Measurements from ENCODE around the gene DHX16. TPM values are rescaled to one million over a fixed set of nuclear protein-coding genes. Genes with fewer than 3 reads are reported as not detected.

Gene DHX16
- total and polyA plus RNA-seq, 2 of the 4 experiments (the other 2 are of a cell fraction) = 47.9 to 48.4 TPM

DNA sequence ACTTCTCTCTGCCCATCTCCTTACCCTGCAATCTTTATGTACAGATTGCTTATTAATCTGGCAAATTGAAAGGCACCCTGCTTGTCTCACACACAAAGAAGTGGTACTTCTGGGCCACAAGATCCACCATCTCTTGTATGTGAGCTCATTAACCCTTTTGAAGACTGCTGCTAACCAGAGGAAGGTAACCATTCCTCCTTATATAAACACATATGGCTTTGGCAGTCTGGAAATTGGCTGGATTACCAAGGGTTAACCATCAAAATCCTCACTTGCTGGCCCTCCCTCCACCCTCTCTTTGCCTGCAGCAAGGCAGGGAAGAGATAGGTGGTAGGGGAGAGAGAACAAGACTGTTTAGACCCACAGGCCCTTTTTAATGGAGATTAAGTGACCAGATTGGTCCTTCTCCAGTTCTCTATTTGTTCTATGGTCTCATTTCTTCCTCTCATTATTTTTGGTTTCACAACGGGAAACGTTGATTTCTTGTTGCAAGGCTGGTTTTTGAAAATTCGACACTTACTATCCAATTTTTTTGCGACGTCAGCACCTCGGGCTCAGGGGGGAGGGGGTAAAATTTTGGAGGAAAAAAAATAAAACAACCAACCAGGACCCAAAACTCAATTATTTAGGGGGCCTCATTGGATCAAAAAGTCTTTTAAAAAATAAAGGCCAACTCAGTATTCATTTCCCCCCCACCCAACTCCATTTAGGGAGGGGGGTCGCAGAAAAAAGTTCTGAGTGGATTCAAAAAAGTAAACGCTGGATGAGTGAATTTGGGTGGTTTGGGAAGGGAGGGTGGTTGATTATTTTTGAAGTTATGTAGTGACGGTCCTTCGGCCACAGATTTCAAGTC is 56.6 kb downstream of the DHX16 start:
- Histone ChIP-seq H3K18ac (ENCODE audit: low read depth, low read length) (peak overlapping the region; percentile 91), H3K56ac (ENCODE audit: extremely low read depth, insufficient read depth, low read length) (peak overlapping the region; percentile 100), H2BK120ac (ENCODE audit: low read depth, low read length) (peak overlapping the region; percentile 6), H2AK5ac (ENCODE audit: low read depth, low read length) (peak overlapping the region; percentile 99), H3K36me3 (ENCODE audit: control insufficient read depth, insufficient read depth, low read length) (peaks cover 17% of the 10 kb centered on the region), H2AFZ (replicated peaks; ENCODE audit: low read length, poor library complexity) (no peak overlapping the region), H3K4me2 (ENCODE audit: low read depth, low read length) (peak overlapping the region; percentile 96), H3K79me1 (ENCODE audit: low read depth in 1 of 2, low read length in 2 of 2) (peaks cover 25 to 52% of the 10 kb centered on the region in 2 experiments), H4K5ac (ENCODE audit: low read depth, low read length) (peak overlapping the region; percentile 97), H3K9me3 (ENCODE audit: control insufficient read depth, insufficient read depth, low read length) (no peaks in the 10 kb centered on the region), H4K8ac (ENCODE audit: low read depth in 2 of 2, low read length in 2 of 2) (peak overlapping the region; percentile 87 to 100), H3K27ac (ENCODE audit: insufficient read depth, low read length) (peak overlapping the region; percentile 91), H3K4me1 (ENCODE audit: control insufficient read depth, insufficient read depth, low read length) (peaks cover 8% of the 10 kb centered on the region), H3K4ac (ENCODE audit: low read depth, low read length) (peak overlapping the region; percentile 99), H4K20me1 (ENCODE audit: insufficient read depth, low read length) (peaks cover 38% of the 10 kb centered on the region), H3K9me1 (ENCODE audit: insufficient read depth, low read length) (peaks cover 10% of the 10 kb centered on the region), H3K23ac (ENCODE audit: low read depth, low read length) (peak overlapping the region; percentile 99), H2BK15ac (ENCODE audit: low read depth, low read length) (no peak overlapping the region), H2AK9ac (replicated peaks; ENCODE audit: low read depth, low read length, poor library complexity) (peak overlapping the region; percentile 100), H2BK20ac (ENCODE audit: low read depth, low read length) (no peak overlapping the region), H3K14ac (replicated peaks; ENCODE audit: low read depth, low read length) (peak overlapping the region; percentile 99), H3K4me3 (ENCODE audit: insufficient read depth, low read depth, low read length) (peak overlapping the region; percentile 73), H2BK5ac (ENCODE audit: low read depth, low read length, poor library complexity, severe bottlenecking) (peak overlapping the region; percentile 92), H3K9ac (ENCODE audit: low read depth, low read length) (peak overlapping the region; percentile 99), H4K91ac (ENCODE audit: insufficient read depth, low read depth, low read length) (peak overlapping the region; percentile 99), H3K27me3 (ENCODE audit: control insufficient read depth, insufficient read depth, low read length) (no peaks in the 10 kb centered on the region)
- in situ Hi-C loops (cut with MboI; ENCODE audit: low sequenced_read_pairs) = no loop called here
- no TSS peak for BruUV-seq (replicated peaks)
- ATAC-seq (ENCODE audit: low read depth) (no peak), DNase-seq (no peak)
- dilution Hi-C loops (cut with HindIII; ENCODE audit: low sequenced_read_pairs, unreplicated experiment) = no loop called here
- ChIA-PET CTCF (no interaction called here), POLR2A (ENCODE audit: unreplicated experiment) (interaction anchor here (0.7 to 1.2 kb wide), 6 partner anchors 10 to 297 kb away, joined by 3 to 8 read pairs (median 3); partner anchors contain the start of gene ATAT1)
- intact Hi-C loops (cut with micrococcal nuclease) = loop anchor here (2.0 kb wide), 1 partner anchor 105 kb away; the partner anchor contains the start of gene TUBB
- 100% methylated on average over 1 of the region's 10 CpGs; no CpG with 5 or more reads in 1 of the 2 experiments for WGBS, 2 experiments (ENCODE audit: extremely low coverage in 2 of 2, insufficient read length in 1 of 2)
- TF ChIP-seq USF2 (IDR thresholded peaks at IDR 0.05; ENCODE audit: low read depth, low read length) = no peak
- TF ChIP-seq MXI1 (IDR thresholded peaks at IDR 0.05; ENCODE audit: borderline replicate concordance, low read depth, low read length) = no peak
- no peak for TF ChIP-seq MAZ (IDR thresholded peaks at IDR 0.05; ENCODE audit: borderline replicate concordance, low read depth, low read length)
- peak; percentile 93 for TF ChIP-seq MAFK (IDR thresholded peaks at IDR 0.05; ENCODE audit: low read depth, low read length)
- TF ChIP-seq CHD1 (IDR thresholded peaks at IDR 0.05; ENCODE audit: low read depth, low read length) = peak; percentile 5
- no peak for TF ChIP-seq CTCF (conservative IDR thresholded peaks at IDR 0.05; ENCODE audit: low read depth, low read length)
- no peak for TF ChIP-seq RCOR1 (IDR thresholded peaks at IDR 0.05; ENCODE audit: insufficient replicate concordance, low read length)
- no peak for TF ChIP-seq BHLHE40 (IDR thresholded peaks at IDR 0.05; ENCODE audit: low read depth, low read length)
- no peak for TF ChIP-seq RFX5 (IDR thresholded peaks at IDR 0.05; ENCODE audit: low read depth, low read length)
- peak; percentile 84 for TF ChIP-seq POLR2A (IDR thresholded peaks at IDR 0.05; ENCODE audit: low read depth, low read length)
- TF ChIP-seq FOS (IDR thresholded peaks at IDR 0.05; ENCODE audit: low read depth, low read length) = no peak
- TF ChIP-seq RAD21 (IDR thresholded peaks at IDR 0.05; ENCODE audit: low read length) = no peak
- TF ChIP-seq NFE2L2 (IDR thresholded peaks at IDR 0.05; ENCODE audit: low read depth, low read length) = no peak
- TF ChIP-seq, protein P1, sequence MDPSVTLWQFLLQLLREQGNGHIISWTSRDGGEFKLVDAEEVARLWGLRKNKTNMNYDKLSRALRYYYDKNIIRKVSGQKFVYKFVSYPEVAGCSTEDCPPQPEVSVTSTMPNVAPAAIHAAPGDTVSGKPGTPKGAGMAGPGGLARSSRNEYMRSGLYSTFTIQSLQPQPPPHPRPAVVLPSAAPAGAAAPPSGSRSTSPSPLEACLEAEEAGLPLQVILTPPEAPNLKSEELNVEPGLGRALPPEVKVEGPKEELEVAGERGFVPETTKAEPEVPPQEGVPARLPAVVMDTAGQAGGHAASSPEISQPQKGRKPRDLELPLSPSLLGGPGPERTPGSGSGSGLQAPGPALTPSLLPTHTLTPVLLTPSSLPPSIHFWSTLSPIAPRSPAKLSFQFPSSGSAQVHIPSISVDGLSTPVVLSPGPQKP (IDR thresholded peaks at IDR 0.05; ENCODE audit: borderline replicate concordance, low read depth, low read length) = no peak

Data from IMR-90 (cell line).